Bronchial epithelial cell (primary cell): ENCODE data around the gene PPP6R3. TPM values are rescaled to one million over a fixed set of nuclear protein-coding genes. Genes with fewer than 3 reads are reported as not detected.

ENCODE experiments used
- DNase-seq: peaks from one replicate; pipeline ENCODE4 v3.0.0-alpha.2; 2010; ENCODE audit warnings: low read depth
- FAIRE-seq: peaks from 2 replicates; lab custom pipeline; 2011; peaks lifted over from hg19 to GRCh38; lab: Jason Lieb, UNC
- H3K27me3 ChIP-seq: 2 replicates; pipeline ENCODE4 v1.5.1; 2011; ENCODE audit warnings: low read length; ENCODE audit not compliant: control insufficient read depth, insufficient read depth
- H3K36me3 ChIP-seq: 2 replicates; pipeline ENCODE4 v1.5.1; 2011; ENCODE audit warnings: low read length; ENCODE audit not compliant: control insufficient read depth, insufficient read depth
- H3K4me3 ChIP-seq: 2 replicates; pipeline ENCODE4 v1.5.1; 2011; ENCODE audit warnings: mild to moderate bottlenecking, low read depth, low read length, control low read depth
- total RNA-seq: library from RNA; depleted of rRNA; stranded (reverse); fragments of >200 nt; gene quantifications from 2 replicates; pipeline ENCODE4 v1.2.1, GENCODE V29; 2014
- TF ChIP-seq, protein P1 (sequence below): IDR thresholded peaks from 2 replicates; pipeline ENCODE4 v1.5.1; 2011; ENCODE audit warnings: mild to moderate bottlenecking, moderate library complexity, low read length, control low read depth, inconsistent platforms; ENCODE audit not compliant: insufficient read depth, severe bottlenecking

PPP6R3 gene
- total RNA-seq, 1 donor from 2014 or later, result 93.5 TPM

DNA sequence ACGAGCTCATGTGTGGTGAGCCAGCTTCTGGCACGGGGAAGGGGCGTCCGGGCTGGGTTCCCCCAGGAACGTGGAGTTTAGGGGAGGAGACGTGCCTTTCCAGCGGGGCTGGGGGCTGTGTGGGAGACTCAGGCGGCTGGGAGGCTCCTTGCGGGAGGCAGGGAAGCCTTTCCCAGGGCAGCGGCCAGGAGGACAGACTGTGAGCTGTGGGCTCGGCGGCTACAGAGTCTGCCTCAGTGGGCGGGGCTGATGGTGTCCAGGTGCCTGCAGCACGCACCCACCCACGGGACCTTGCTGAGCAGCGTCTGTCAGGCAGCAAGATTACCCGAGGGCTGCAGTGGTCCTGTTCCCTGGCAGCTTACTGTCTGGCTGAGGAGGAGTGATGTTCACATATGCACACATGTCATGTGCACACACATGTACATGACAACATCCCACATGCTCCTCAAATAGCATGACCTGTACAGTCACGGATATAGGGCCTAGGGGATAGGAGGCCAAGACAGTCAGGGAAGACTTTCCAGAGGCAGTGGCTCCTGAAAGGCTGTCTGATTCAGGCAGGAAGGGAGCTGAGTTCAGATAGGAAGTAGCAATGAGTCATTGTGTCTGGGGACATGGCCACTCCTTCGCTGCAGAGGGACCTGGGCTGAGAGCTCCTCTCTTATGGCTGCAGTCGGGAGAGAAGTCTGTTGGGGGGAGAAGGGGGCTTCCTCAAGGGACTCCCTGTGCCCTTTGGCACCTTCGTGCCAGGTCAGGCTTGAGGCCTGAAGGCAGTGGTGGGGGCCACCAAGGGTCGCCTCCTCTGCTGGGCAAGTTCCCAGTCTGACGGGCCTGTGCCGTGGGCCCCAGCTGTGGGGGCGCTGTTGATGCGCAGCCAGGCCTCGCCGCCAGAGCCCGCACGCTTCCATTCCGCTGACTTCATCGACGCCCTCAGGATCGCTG lies 23.3 kb upstream of the PPP6R3 start:
- TF ChIP-seq, protein P1, sequence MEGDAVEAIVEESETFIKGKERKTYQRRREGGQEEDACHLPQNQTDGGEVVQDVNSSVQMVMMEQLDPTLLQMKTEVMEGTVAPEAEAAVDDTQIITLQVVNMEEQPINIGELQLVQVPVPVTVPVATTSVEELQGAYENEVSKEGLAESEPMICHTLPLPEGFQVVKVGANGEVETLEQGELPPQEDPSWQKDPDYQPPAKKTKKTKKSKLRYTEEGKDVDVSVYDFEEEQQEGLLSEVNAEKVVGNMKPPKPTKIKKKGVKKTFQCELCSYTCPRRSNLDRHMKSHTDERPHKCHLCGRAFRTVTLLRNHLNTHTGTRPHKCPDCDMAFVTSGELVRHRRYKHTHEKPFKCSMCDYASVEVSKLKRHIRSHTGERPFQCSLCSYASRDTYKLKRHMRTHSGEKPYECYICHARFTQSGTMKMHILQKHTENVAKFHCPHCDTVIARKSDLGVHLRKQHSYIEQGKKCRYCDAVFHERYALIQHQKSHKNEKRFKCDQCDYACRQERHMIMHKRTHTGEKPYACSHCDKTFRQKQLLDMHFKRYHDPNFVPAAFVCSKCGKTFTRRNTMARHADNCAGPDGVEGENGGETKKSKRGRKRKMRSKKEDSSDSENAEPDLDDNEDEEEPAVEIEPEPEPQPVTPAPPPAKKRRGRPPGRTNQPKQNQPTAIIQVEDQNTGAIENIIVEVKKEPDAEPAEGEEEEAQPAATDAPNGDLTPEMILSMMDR, result no peak
- H3K4me3 ChIP-seq, result no peak overlapping the region
- peaks cover 15% of the 10 kb centered on the region for H3K36me3 ChIP-seq
- DNase-seq (peak; percentile 66), FAIRE-seq (no peak)
- no peaks in the 10 kb centered on the region for H3K27me3 ChIP-seq

DNA sequence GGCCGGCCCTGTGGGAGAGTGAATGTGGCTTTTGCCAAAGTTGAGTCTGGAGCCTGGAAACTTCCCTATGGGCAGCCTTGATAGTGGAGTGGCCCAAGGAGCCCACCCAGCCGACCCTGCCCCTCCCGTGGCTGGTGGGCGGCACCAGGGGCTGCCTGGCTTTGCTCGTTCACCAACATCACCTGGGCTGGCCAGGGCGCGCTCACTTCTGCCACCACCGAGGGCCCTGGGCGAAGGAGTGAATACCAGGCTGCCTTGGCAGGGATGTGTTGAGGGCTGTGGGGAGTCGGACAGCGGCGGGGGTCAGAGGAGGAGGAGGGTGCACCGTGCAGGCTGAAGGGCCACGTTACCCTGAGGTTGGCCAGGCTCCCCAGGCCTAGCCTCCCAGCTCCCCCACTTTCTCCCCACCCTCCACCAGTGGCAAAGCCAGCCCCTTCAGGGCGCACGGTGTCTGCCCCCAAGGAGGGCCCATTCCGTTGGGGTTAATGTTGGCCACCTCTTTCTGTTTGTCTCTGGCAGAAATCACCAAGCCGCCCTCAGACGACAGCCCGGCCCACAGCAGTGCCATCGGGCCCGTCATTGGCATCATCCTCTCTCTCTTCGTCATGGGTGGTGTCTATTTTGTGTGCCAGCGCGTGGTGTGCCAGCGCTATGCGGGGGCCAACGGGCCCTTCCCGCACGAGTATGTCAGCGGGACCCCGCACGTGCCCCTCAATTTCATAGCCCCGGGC lies 22.5 kb upstream of the PPP6R3 start:
- Histone ChIP-seq H3K36me3 (peaks cover 12% of the 10 kb centered on the region), H3K4me3 (no peak overlapping the region), H3K27me3 (no peaks in the 10 kb centered on the region)
- TF ChIP-seq, protein P1, result no peak
- FAIRE-seq (no peak), DNase-seq (no peak)

DNA sequence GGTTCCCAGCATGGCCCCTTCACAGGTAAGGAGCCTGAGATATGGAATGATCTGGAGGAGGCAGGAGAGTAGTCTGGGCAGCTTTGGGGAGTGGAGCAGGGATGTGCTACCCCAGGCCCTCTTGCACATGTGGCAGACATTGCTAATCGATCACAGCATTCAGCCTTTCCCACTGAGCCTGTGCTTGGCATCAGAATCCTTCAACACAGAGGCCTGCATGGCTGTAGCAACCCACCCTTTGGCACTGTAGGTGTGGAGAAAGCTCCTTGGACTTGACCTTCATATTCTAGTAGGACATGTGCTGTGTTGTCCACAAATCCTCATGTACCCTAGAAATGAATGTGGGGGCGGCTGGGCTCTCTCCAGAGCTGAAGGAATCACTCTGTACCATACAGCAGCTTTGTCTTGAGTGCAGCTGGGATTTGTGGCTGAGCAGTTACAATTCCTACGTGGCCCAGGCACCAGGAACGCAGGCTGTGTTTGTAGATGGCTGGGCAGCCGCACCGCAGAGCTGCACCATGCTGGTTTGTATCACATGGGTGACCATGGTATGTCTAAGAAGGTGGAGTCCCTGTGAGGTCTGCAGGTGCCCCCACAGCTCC lies 21.8 kb upstream of the PPP6R3 start:
- FAIRE-seq (no peak), DNase-seq (no peak)
- H3K4me3 ChIP-seq, result no peak overlapping the region
- peaks cover 9% of the 10 kb centered on the region for H3K36me3 ChIP-seq
- TF ChIP-seq, protein P1, result no peak
- no peaks in the 10 kb centered on the region for H3K27me3 ChIP-seq

DNA sequence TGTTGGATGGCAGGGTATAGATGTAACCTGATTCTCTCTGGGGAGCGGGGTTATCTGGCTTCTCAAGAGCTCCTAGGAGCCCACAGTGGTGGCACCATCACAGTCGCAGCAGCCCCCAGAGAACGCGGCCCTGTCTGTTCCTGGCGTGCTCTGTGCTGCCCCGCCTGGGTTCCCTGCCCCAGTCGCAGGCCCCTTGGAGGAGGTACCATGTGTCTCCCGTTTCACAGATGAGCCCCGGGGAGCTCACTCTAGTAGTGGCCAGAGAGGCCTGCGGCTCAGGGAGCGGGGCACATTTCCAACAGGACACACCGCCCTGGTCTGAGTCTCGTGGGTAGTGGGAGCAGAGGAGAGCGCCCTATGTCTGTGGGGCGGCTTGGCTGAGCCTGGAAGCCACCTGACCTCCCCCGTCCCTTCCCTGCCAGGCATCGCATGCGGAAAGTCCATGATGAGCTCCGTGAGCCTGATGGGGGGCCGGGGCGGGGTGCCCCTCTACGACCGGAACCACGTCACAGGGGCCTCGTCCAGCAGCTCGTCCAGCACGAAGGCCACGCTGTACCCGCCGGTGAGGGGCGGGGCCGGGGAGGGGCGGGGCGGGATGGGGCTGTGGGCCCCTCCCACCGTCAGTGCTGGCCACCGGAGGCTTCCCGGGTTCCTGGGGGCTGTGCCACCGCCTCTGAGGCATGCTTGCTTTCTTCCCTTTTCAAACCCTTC lies 21.0 kb upstream of the PPP6R3 start:
- TF ChIP-seq, protein P1, result no peak
- peaks cover 6% of the 10 kb centered on the region for H3K36me3 ChIP-seq
- DNase-seq (no peak), FAIRE-seq (no peak)
- no peak overlapping the region for H3K4me3 ChIP-seq
- H3K27me3 ChIP-seq, result no peaks in the 10 kb centered on the region

DNA sequence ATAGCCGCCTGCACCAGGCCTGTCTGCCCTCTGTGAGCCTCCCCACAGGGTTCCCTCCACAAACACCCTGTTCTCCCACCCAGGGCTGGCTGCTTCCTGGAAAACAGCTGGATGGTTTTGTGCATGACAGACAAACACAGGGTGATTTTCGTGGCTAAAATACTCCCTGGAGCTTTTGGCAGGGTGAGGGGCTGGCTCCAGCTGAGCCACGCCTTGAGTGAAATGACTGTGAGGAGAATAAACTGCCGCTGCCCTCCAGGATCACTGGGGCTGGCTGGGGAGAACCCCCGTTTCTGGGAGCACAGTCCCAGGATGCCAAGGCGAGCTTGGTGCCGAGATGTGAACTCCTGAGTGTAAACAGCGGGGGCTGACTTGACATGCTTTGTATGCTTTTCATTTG lies 20.3 kb upstream of the PPP6R3 start:
- H3K4me3 ChIP-seq, result no peak overlapping the region
- H3K36me3 ChIP-seq, result peaks cover 6% of the 10 kb centered on the region
- DNase-seq, result no peak
- H3K27me3 ChIP-seq, result no peaks in the 10 kb centered on the region
- no peak for FAIRE-seq
- TF ChIP-seq, protein P1, result no peak
